Measurements from ENCODE around the gene TIAM2.
"Not testable (repeated sequence)": the region's sequence is repeated elsewhere in the genome, so short reads cannot be mapped to it uniquely, and the experiment has no call there.

Gene TIAM2

GRCh38 chr6:155165029-155165710, 170.1 kb downstream of the TIAM2 start:
- DNase-seq (ENCODE audit: low spot score) = no peak

DNA sequence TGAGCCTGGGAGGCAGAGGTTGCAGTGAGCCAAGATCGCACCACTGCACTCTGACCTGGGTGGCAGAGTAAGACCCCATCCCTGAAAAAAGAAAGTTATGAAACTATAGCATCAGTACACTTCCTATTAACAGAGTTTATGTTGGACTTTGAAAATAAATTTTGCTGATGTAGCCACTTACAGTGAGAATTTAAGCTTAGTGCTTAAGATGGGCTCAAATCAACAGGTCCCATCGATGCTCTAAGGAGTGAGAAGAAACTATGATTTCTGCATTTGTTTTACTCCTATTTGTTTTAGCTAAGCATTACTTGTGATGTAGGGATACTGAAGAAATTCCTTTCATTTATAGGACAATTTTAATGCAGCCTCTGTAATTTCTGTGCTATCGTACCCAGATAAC, 175.4 kb downstream of the TIAM2 start:
- DNase-seq (ENCODE audit: low spot score) = no peak

GRCh38 chr6:155171109-155171746, 176.1 kb downstream of the TIAM2 start:
- DNase-seq (ENCODE audit: low spot score) = no peak

- no peak for DNase-seq (ENCODE audit: low spot score)
Observed at GRCh38 chr6:155171747-155172449, 176.8 kb downstream of the TIAM2 start.

GRCh38 chr6:155173488-155173887, 178.4 kb downstream of the TIAM2 start:
- no peak for DNase-seq (ENCODE audit: low spot score)

GRCh38 chr6:155174576-155175211, 179.6 kb downstream of the TIAM2 start:
- no peak for DNase-seq (ENCODE audit: low spot score)

GRCh38 chr6:155177363-155177961, 182.3 kb downstream of the TIAM2 start:
- no peak for DNase-seq (ENCODE audit: low spot score)

DNA sequence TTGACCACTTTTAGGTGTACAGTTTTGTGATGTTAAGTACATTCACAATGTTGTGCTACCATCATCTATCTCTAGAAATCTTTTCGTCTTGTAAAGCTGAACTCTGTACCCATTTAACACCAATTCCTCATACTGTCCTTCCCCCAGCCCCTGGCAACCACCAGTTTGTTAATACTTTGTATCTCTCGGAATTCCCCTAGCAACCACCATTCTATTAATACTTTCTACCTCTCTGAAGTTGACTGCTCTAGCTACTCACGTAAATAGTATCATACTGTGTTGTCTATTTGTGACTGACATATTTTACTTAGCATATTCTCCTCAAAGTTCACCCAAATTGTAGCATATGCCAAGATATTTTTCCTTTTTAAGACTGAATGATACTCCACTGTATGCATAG, 186.4 kb downstream of the TIAM2 start:
- no peak for DNase-seq (ENCODE audit: low spot score)

DNA sequence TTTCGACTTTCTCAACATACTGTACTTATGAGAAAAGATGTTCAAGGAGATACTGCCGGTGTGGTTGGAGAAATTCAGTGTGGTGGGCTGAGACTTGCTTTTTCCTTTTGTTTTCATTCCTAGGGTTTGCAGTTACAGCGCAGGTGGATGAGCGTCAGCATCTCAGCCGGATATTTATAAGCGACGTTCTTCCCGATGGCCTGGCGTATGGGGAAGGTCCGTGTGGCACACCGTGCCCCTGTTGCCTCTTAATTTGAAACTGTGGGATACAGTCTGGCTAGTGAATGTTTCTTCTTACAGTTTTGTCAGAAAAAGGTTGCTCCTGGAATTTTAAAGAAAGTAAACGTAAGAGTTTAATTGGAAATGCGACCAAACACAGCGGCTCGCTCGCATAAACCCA, 187.0 kb downstream of the TIAM2 start:
- no peak for DNase-seq (ENCODE audit: low spot score)

DNA sequence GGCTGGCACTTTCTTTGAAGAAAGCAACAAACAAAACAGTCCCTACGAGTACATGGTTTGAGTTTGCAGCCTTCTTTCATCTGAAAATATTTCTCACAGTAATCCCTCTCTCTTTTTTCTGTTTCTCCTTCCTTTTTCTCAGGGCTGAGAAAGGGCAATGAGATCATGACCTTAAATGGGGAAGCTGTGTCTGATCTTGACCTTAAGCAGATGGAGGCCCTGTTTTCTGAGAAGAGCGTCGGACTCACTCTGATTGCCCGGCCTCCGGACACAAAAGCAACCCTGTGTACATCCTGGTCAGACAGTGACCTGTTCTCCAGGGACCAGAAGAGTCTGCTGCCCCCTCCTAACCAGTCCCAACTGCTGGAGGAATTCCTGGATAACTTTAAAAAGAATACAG, 188.0 kb downstream of the TIAM2 start:
- no peak for DNase-seq (ENCODE audit: low spot score)

DNA sequence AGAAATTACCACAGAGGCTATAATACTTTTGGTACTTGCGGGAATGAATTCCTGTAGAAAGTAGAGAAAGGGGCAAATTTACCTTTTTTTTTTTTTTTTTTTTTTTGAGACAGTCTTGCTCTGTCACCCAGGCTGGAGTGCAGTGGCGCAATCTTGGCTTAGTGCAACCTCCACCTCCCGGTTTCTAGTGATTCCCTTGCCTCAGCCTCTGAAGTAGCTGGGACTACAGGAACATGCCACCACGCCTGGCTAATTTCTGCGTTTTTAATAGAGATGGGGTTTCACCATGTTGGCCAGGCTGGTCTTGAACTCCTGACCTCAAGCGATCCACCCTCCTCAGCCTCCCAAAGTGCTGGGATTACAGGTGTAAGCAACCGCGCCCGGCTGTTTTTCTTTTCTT, 189.9 kb downstream of the TIAM2 start:
- DNase-seq (ENCODE audit: low spot score) = not testable (repeated sequence)

DNA sequence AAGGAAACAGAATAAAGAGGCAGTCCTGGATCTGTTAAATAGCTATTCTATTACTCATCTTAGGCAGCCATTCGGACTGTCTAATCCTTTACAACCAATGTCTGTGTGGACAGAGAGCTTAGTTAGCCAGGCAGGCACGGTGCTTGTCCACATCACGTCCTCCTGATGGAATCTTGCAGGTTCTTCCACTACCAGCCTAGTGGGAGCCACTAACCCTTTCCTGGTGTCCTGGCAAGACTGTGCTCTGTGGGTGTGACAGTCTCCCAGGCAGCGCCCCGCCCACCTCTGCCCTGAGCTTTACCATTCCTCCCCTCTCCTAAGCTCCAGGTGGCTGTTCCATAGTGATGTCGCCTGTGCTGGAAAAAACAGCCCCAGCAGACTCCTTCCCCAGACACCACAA, 190.4 kb downstream of the TIAM2 start:
- no peak for DNase-seq (ENCODE audit: low spot score)

DNA sequence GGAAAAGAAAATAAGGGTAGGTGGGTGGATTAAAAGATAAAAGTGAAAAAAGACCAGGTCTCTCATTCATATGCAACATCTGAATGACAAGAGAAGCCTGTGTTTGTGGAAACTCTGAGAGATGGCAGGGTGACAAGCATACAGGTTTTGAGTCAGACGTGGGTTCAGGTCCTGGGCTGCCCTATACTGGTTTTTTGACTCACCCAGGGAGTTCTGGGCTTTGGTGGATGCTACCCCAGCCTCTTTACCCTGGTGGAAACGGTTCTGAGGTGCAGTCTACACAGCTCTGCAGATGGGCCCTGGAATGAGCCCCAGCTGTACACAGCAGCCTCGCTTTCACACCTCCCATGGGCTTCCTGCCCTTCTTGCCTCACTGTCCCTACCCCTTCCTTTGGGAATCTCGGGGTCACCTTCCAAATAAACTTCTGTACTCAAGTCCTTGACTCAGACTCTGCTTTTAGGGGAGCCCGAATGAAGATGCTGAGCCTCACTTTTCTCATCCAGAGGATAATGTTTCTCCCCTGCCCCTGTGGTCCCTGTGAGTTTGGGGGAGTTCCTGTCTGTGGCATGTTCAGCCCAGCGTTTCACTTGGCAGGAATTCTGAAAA, 191.0 kb downstream of the TIAM2 start:
- no peak for DNase-seq (ENCODE audit: low spot score)

DNA sequence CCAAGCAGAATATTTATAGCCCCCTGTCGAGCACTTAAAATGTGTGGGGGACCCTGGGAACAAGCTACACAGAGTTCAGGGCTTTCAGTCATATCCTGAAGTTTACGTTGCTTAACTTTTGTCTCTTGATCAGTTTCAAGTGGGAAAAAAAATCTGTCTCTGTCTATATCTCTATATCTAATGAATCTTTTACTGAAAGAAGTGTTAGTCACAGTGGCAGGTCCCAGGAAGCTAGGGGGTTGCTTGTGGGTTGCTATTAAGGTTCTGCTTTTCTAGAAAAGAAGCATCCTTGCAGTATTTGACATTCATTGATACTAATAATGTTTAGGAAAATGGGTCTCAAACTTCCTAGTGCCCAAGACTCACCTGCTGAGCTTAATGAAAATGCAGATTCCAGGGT, 192.0 kb downstream of the TIAM2 start:
- no peak for DNase-seq (ENCODE audit: low spot score)

GRCh38 chr6:155187994-155188706, 193.0 kb downstream of the TIAM2 start:
- no peak for DNase-seq (ENCODE audit: low spot score)

DNA sequence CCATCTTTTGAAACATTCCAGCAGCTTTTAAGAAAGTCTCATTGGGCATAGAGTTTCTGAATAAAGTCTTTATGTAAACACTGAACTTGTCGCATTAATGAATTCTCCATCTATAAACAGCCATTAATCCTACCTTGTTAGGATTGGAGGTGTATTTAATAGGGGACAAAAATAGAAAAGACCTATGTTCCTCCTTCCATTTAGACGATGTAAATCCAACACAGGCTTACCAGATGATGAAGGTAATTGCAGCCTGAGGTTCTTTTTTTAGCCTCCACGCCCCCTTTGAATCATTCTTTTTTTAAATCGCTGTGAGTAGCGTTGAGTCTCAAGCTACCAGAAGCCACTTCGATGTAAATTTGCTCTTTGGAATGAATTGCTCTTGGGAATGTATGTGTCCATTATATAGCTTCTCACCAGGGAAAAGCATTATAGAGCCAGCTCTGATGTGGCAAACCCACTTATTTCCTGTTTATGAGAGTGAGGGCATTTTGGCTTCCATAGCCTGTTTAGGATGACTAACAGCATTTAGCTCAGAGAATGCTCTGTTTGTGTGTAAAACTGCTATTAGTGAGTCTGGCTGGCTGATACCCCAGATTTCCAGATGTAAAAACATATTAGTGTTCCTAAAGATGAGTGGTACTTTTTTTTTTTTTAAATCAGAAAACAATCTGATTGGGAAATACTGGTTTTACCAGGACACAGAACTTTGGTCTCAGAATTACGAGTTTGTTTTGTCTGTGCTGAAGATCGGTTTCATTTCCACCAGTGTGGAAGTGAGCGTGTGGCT, 193.8 kb downstream of the TIAM2 start:
- DNase-seq (ENCODE audit: low spot score) = no peak

DNA sequence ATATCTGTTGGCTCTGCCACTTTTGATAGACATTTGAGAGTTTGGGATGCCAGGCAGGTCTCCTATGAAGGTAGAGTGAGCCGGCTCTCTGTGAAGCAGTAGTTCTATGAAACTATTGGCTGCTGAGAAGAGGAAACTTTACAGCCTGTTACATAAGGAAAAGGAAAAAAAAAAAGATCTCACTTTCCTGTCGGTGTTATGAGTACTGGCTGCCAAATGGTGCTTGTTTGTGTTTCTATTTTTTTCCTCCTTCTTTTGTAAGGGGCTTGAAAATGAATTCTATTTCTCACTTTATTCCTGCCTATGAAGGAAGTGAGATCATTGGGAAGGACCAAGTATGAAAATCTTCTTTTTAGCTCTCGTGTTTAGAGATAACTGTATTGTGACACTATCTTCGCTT, 195.6 kb downstream of the TIAM2 start:
- no peak for DNase-seq (ENCODE audit: low spot score)

- DNase-seq (ENCODE audit: low spot score) = no peak
Observed at GRCh38 chr6:155193526-155193925, 198.4 kb downstream of the TIAM2 start.

DNA sequence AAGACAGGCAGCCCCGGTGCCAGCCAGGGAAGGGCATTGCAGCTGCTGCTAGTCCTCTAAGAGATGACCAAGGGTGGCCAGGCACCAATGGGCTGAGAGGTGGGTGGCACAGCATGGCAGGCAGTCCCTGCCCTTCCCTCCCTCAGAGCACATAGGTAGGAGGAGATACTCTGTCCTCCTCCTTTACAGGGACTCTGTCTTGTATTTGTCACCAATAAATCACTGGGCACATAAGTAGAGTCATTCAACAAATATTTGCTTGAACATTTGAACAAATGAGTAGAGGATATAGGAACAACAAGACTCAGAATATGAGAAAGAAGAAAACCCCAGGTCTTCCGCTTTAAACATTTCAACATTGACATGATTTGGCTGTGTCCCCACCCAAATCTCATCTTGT, 199.3 kb downstream of the TIAM2 start:
- no peak for DNase-seq (ENCODE audit: low spot score)

DNA sequence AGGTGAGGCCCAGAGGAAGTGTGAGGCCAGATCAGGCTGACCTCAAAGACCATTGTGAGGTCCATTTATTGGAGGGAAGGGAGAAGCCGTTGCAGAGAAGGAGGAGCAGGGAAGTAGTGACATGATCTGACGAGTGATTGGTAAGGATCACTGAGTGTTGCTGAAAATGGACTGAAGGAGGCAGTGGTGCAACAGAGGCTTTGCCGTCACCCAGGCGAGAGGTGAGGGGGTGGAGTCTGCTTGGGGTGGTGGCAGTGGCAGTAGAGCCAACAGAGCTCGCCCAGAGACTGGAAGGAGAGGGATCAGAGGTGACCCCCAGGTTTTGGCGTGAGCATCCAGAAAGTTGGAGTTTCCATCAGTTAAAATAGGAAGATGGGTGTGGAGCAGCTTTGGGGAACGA, 200.8 kb downstream of the TIAM2 start:
- DNase-seq (ENCODE audit: low spot score) = no peak

DNA sequence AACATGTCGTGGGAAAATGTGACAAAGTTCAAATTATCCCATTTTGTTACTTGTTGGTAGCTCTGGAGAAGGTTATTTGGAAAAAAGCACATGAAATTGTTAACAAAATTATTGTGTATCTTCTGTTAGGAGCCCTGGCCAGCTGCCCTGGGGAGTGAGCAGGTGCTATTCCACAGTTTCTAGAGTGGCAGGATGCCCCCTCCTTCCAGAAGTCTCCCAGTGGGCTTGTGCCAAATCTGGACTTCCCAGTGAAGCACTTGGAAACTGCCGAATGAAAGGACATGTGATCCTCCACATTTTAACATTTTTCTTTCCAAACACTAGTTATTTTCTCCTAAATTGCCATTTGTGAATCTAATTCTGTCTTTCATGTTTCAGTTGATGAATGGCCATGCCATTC, 201.8 kb downstream of the TIAM2 start:
- no peak for DNase-seq (ENCODE audit: low spot score)
